Suprapubic skin (tissue), 4 donors: ENCODE results near the gene ZNF846.

ENCODE experiments used
- EP300 ChIP-seq: sonication (generic); formaldehyde crosslinking; IDR thresholded peaks from one replicate; pipeline ENCODE4 v1.6.1; 2017; ENCODE audit warnings: antibody characterized with exemption
- POLR2A ChIP-seq, 2 donors: fragments of 450-650 bp; IDR thresholded peaks; one replicate each; pipeline ENCODE4 v1.6.1; 2017; ENCODE audit warnings: antibody characterized with exemption in 2 of 2, mild to moderate bottlenecking in 2 of 2, moderate library complexity in 2 of 2
- POLR2AphosphoS5 ChIP-seq, 3 donors: sonication (generic); formaldehyde crosslinking; IDR thresholded peaks; one replicate each; pipeline ENCODE4 v1.6.1; 2017; ENCODE audit warnings: antibody characterized with exemption in 3 of 3
- TF ChIP-seq, protein P1 (sequence below), 2 donors: fragments of 200-600 bp in 1 of 2; fragments of 450-650 bp in 1 of 2; sonication (generic) in 1 of 2; IDR thresholded peaks; one replicate each; pipeline ENCODE4 v1.5.1; 2016 to 2019; ENCODE audit warnings: antibody characterized with exemption in 2 of 2, mild to moderate bottlenecking in 1 of 2, moderate library complexity in 1 of 2

DNA sequence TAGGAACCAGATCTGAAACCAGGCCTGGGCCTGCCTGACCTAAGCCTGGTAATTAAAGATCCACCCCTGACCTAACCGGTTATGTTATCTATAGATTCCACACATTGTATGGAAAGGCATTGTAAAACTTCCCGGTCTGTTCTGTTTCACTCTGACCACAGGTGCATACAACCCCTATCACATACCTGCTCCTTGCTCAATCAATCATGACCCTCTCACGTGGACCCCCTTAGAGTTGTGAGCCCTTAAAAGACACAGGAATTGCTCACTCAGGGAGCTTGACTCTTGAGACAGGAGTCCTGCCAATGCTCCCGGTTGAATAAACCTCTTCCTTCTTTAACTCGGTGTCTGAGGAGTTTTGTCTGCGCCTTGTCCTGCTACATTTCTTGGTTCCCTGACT is 66.4 kb downstream of the ZNF846 start:
- TF ChIP-seq, protein P1, sequence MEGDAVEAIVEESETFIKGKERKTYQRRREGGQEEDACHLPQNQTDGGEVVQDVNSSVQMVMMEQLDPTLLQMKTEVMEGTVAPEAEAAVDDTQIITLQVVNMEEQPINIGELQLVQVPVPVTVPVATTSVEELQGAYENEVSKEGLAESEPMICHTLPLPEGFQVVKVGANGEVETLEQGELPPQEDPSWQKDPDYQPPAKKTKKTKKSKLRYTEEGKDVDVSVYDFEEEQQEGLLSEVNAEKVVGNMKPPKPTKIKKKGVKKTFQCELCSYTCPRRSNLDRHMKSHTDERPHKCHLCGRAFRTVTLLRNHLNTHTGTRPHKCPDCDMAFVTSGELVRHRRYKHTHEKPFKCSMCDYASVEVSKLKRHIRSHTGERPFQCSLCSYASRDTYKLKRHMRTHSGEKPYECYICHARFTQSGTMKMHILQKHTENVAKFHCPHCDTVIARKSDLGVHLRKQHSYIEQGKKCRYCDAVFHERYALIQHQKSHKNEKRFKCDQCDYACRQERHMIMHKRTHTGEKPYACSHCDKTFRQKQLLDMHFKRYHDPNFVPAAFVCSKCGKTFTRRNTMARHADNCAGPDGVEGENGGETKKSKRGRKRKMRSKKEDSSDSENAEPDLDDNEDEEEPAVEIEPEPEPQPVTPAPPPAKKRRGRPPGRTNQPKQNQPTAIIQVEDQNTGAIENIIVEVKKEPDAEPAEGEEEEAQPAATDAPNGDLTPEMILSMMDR (IDR thresholded peaks at IDR 0.05): no peak
- TF ChIP-seq EP300 (no peak), POLR2A (IDR thresholded peaks at IDR 0.05) (no peak), POLR2AphosphoS5 (IDR thresholded peaks at IDR 0.05) (no peak)
